Body of pancreas (tissue), 4 donors: Measurements from ENCODE around the gene DLG2.

Experiments
- POLR2A ChIP-seq, 3 donors: fragments of 450-650 bp; IDR thresholded peaks; one replicate each; pipeline ENCODE4 v1.6.1; 2016; ENCODE audit warnings: antibody characterized with exemption in 3 of 3, mild to moderate bottlenecking in 2 of 3
- TF ChIP-seq, protein P1 (sequence below), 7 experiments: fragments of 450-650 bp in 4 of 7; fragments of 200-600 bp in 3 of 7; sonication (generic) in 3 of 7; IDR thresholded peaks; one replicate each; pipeline ENCODE4 v1.5.1; 2016 to 2019; ENCODE audit warnings: antibody characterized with exemption in 7 of 7

DNA sequence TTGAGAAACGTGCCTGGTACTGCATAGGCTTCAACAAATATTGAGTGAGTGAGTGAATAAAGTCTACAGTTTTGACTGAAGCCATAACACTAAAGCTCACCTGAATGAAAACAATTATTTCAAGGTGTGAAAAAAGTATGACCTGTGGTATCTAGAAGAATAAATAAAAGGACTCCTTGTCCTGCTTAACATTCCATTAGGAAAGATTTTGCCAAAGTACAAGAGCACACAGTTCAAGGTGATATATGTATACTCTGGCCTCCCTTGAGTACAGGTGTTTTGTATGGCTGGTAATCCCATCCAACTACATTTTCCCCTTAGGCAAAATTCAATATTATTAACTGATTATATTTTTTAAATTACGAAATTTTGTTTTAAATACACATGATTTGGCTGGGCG is 39.5 kb upstream of the DLG2 start:
- TF ChIP-seq, protein P1, sequence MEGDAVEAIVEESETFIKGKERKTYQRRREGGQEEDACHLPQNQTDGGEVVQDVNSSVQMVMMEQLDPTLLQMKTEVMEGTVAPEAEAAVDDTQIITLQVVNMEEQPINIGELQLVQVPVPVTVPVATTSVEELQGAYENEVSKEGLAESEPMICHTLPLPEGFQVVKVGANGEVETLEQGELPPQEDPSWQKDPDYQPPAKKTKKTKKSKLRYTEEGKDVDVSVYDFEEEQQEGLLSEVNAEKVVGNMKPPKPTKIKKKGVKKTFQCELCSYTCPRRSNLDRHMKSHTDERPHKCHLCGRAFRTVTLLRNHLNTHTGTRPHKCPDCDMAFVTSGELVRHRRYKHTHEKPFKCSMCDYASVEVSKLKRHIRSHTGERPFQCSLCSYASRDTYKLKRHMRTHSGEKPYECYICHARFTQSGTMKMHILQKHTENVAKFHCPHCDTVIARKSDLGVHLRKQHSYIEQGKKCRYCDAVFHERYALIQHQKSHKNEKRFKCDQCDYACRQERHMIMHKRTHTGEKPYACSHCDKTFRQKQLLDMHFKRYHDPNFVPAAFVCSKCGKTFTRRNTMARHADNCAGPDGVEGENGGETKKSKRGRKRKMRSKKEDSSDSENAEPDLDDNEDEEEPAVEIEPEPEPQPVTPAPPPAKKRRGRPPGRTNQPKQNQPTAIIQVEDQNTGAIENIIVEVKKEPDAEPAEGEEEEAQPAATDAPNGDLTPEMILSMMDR (IDR thresholded peaks at IDR 0.05) = no peak
- no peak for TF ChIP-seq POLR2A (IDR thresholded peaks at IDR 0.05)
